Activated CD4-positive, alpha-beta T cell treated with anti-CD3 and anti-CD28 coated beads for 48 hours (primary cell): ENCODE measurements around the gene C6orf163.

ENCODE experiments used
- DNase-seq: peaks from one replicate; pipeline ENCODE4 v3.0.0-alpha.2; 2020

C6orf163 gene

GRCh38 chr6:87357479-87358196 is 13.0 kb downstream of the C6orf163 start:
- DNase-seq, result no peak

- no peak for DNase-seq
Measured at GRCh38 chr6:87364602-87365252, 20.1 kb downstream of the C6orf163 start.

GRCh38 chr6:87366072-87366827 is 21.6 kb downstream of the C6orf163 start:
- DNase-seq, result no peak

- DNase-seq, result no peak
Measured at GRCh38 chr6:87366899-87367298, 22.3 kb downstream of the C6orf163 start.

- no peak for DNase-seq
Measured at GRCh38 chr6:87373377-87373776, 28.8 kb downstream of the C6orf163 start.

GRCh38 chr6:87375315-87375714 is 30.7 kb downstream of the C6orf163 start:
- no peak for DNase-seq

GRCh38 chr6:87376643-87377042 is 32.0 kb downstream of the C6orf163 start:
- no peak for DNase-seq

GRCh38 chr6:87378947-87379346 is 34.3 kb downstream of the C6orf163 start:
- no peak for DNase-seq

GRCh38 chr6:87382861-87383260 is 38.2 kb downstream of the C6orf163 start:
- no peak for DNase-seq

GRCh38 chr6:87384038-87384437 is 39.4 kb downstream of the C6orf163 start:
- DNase-seq, result no peak

GRCh38 chr6:87384449-87384848 is 39.8 kb downstream of the C6orf163 start:
- no peak for DNase-seq

GRCh38 chr6:87391334-87391733 is 46.7 kb downstream of the C6orf163 start:
- peak; percentile 5 for DNase-seq

- peak; percentile 39 for DNase-seq
Measured at GRCh38 chr6:87393026-87393622, 48.5 kb downstream of the C6orf163 start.

GRCh38 chr6:87395431-87395830 is 50.8 kb downstream of the C6orf163 start:
- DNase-seq, result no peak

GRCh38 chr6:87396595-87397392 is 52.2 kb downstream of the C6orf163 start:
- DNase-seq, result no peak

GRCh38 chr6:87397656-87398055 is 53.0 kb downstream of the C6orf163 start:
- DNase-seq, result no peak

- no peak for DNase-seq
Measured at GRCh38 chr6:87401832-87402231, 57.2 kb downstream of the C6orf163 start.

GRCh38 chr6:87407561-87407900 is 62.9 kb downstream of the C6orf163 start:
- no peak for DNase-seq

GRCh38 chr6:87407901-87408720 is 63.5 kb downstream of the C6orf163 start, which contains the start of gene CFAP206:
TSS of gene CFAP206 (plus strand) at chr6:87407972. CDS start at chr6:87409840, 1,868 bp downstream.
- DNase-seq, result peak; percentile 84

- no peak for DNase-seq
Measured at GRCh38 chr6:87408721-87409155, 64.1 kb downstream of the C6orf163 start.
